Pancreas (tissue), 10 donors: Measurements from ENCODE around the gene SACM1L. TPM values are rescaled to one million over a fixed set of nuclear protein-coding genes. Genes with fewer than 3 reads are reported as not detected.

Source experiments
- ATAC-seq, 4 donors: fragments of 200-7000 bp; cut with Tn5 transposase; one replicate each; pipeline versions ENCODE4 v1.8.0 to v1.9.1; 2020; ENCODE audit warnings: mild to moderate bottlenecking in 4 of 4, moderate library complexity in 4 of 4
- DNase-seq, 6 donors: peaks; one replicate each; pipeline ENCODE4 v3.0.0-alpha.2; 2020
- FAIRE-seq: peaks from 2 replicates; lab custom pipeline; 2012; peaks lifted over from hg19 to GRCh38; lab: Jason Lieb, UNC
- H3K27ac ChIP-seq, 4 donors: fragments of 200-600 bp; sonication (generic); 1 replicate in 3 of 4; 2 replicates in 1 of 4; pipeline versions ENCODE4 v1.5.0 to v1.8.0; 2020
- H3K27me3 ChIP-seq, 4 donors: fragments of 200-600 bp; one replicate each; pipeline ENCODE4 v1.8.0; 2021
- H3K36me3 ChIP-seq, 3 donors: fragments of 200-600 bp; sonication (generic) in 1 of 3; one replicate each; pipeline versions ENCODE4 v1.5.0 to v1.8.0; 2020 to 2021
- H3K4me1 ChIP-seq, 3 donors: fragments of 200-600 bp; one replicate each; pipeline ENCODE4 v1.8.0; 2021
- H3K4me3 ChIP-seq, 4 donors: fragments of 200-600 bp; sonication (generic) in 2 of 4; one replicate each; pipeline versions ENCODE4 v1.5.0 to v1.8.0; 2020 to 2021
- H3K9me3 ChIP-seq, 4 donors: fragments of 200-600 bp; one replicate each; pipeline ENCODE4 v1.8.0; 2021
- CTCF ChIP-seq, 4 donors: fragments of 200-600 bp; sonication (generic) in 3 of 4; IDR thresholded peaks; one replicate each; pipeline versions ENCODE4 v1.5.0 to v1.8.0; 2021; ENCODE audit warnings: antibody characterized with exemption in 4 of 4
- WGBS, 2 donors: extraction: QIAGEN DNeasy Blood & Tissue Kit; methylation state at CpG; one replicate each; pipeline ENCODE4 v1.1.7; 2013; 5-methylcytosine and 5-hydroxymethylcytosine counted together
- intact Hi-C, 3 donors: fragments of 100-400 bp; cut with DNase I; formaldehyde crosslinking; loops; one replicate each; pipeline versions ENCODE4 v1.11.1 to v1.14.2; 2022
- polyA plus RNA-seq, 2 donors: library from polyadenylated mRNA; stranded (reverse); fragments of 200-250 nt; gene quantifications; one replicate each; pipeline ENCODE4 v1.2.3, GENCODE V29; 2013
- total RNA-seq, 6 donors: library from RNA; stranded (reverse); fragmentation: NEBNext Ultra II Directional in 4 of 6; extraction: Animal tissue kit (Norgen Biotek cat#: 25700) in 4 of 6; gene quantifications; one replicate each; pipeline versions ENCODE4 v1.2.1 to v1.2.4, GENCODE V29; 2021 to 2023
- donor health status: healthy with polysubstance abuse.
- donor health status: DM: no; HTN: no; CAD: no; lungs with moderate emphysema.
- donor health status: DM: no; HTN: no; CAD: no.
- donor health status: control.
- donor health status: control.
- donor health status: Bipolar disorder and iron deficiency.
- donor health status: DM: yes; HTN: yes; CAD: no.
- donor health status: DM: no; HTN: no; CAD: no.
- donor health status: DM: no; HTN: no; CAD: no.
- donor health status: DM: yes; HTN: yes; CAD: no.

SACM1L gene
- total and polyA plus RNA-seq, 8 donors, result 15.4 to 29.8 (median 18.7) TPM

DNA sequence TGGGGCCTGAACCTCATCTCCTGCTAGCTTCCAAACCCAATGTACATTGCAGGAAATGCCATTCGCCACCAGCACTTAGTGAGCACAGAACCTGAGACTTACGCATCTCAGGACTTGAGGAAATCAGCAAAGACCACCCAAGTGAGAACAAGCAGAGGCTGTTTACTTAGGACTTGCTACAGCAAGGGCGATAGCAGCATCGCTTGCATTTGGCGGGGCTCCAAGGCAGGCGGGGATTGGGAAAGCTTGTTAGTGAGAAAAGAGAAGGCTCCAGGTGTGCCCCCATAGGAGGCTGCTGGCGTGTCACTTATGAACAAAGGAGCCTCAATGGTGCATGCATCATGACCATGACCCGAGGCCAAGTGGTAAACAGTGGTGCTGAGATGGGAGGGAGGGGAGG, 87.4 kb downstream of the SACM1L start:
- no peaks in the 10 kb centered on the region for H3K36me3 ChIP-seq
- intact Hi-C loops, result no loop called here
- H3K4me1 ChIP-seq, result no peaks in the 10 kb centered on the region
- no peak for TF ChIP-seq CTCF (IDR thresholded peaks at IDR 0.05)
- no peaks in the 10 kb centered on the region for H3K27me3 ChIP-seq
- no peak overlapping the region for H3K27ac ChIP-seq
- H3K9me3 ChIP-seq, result no peaks in the 10 kb centered on the region
- WGBS, 2 donors, result 50 to 54% methylated on average over 8 of the region's 8 CpGs
- no peak overlapping the region for H3K4me3 ChIP-seq
- ATAC-seq, result no peak
- no peak for FAIRE-seq
- peak in 1 of 6 donors; percentile 54 for DNase-seq

DNA sequence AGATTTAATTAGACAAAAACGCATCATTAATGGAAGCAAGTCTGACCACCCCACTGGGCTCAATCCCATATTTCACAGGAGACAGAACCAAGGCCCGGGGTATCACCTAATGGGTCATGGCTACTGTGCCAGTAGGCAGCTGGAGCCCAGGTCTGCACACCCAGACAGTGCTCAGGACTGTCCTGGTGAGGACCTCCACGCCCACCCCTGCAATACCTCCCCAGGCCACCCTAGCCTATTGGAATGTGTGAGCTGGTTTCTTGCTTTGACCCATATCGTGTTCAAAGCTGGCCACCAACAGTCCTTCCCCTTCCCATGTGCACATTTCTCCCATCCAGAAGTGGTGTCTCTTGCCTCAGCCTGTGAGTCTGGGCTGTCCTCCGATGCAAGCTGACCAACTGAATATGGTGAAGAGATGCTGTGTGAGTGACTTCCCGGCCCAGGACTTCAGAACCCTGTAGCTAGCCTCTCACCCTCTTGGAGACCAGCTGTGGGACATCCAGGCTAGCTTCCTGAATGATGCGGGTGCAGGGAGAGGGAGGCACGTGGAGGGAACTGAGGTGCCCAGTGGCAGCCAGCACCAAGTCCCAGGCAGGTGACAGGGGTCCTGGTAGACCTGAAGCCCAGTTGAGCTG, 88.0 kb downstream of the SACM1L start:
- H3K27me3 ChIP-seq, result no peaks in the 10 kb centered on the region
- no peaks in the 10 kb centered on the region for H3K36me3 ChIP-seq
- H3K27ac ChIP-seq, result no peak overlapping the region
- TF ChIP-seq CTCF (IDR thresholded peaks at IDR 0.05), result no peak
- H3K9me3 ChIP-seq, result no peaks in the 10 kb centered on the region
- FAIRE-seq (no peak), ATAC-seq (no peak), DNase-seq (no peak)
- WGBS, 2 donors, result 76 to 83% methylated on average over 8 of the region's 8 CpGs
- H3K4me1 ChIP-seq, result no peaks in the 10 kb centered on the region
- no peak overlapping the region for H3K4me3 ChIP-seq
- intact Hi-C loops, result no loop called here

GRCh38 chr3:45777746-45778386, 88.7 kb downstream of the SACM1L start:
- ATAC-seq (no peak), FAIRE-seq (no peak), DNase-seq (no peak)
- H3K4me3 ChIP-seq, result no peak overlapping the region
- no peak for TF ChIP-seq CTCF (IDR thresholded peaks at IDR 0.05)
- intact Hi-C loops, result no loop called here
- H3K27me3 ChIP-seq, result no peaks in the 10 kb centered on the region
- no peaks in the 10 kb centered on the region for H3K4me1 ChIP-seq
- 78 to 90% methylated on average over 11 of the region's 11 CpGs for WGBS, 2 donors
- no peaks in the 10 kb centered on the region for H3K36me3 ChIP-seq
- no peak overlapping the region for H3K27ac ChIP-seq
- H3K9me3 ChIP-seq, result no peaks in the 10 kb centered on the region

GRCh38 chr3:45778761-45779201, 89.6 kb downstream of the SACM1L start:
- Histone ChIP-seq H3K9me3 (no peaks in the 10 kb centered on the region), H3K4me3 (no peak overlapping the region), H3K27ac (no peak overlapping the region), H3K36me3 (no peaks in the 10 kb centered on the region), H3K4me1 (no peaks in the 10 kb centered on the region), H3K27me3 (no peaks in the 10 kb centered on the region)
- 56 to 61% methylated on average over 3 of the region's 3 CpGs for WGBS, 2 donors
- peak in 2 of 4 donors; percentile 42 to 49 for ATAC-seq
- FAIRE-seq, result no peak
- TF ChIP-seq CTCF (IDR thresholded peaks at IDR 0.05), result no peak
- intact Hi-C loops, result no loop called here
- no peak for DNase-seq
